ENCODE data around the gene CD99.

GRCh38 chrX:2701600-2701999 lies 10.5 kb downstream of the CD99 start:
- TF ChIP-seq ZNF274 (IDR thresholded peaks at IDR 0.05; ENCODE audit: low read depth, low read length) (no peak), SUZ12 (IDR thresholded peaks at IDR 0.05; ENCODE audit: extremely low read depth, insufficient read depth, insufficient read length) (no peak), YY1 (IDR thresholded peaks at IDR 0.05; ENCODE audit: insufficient read depth, insufficient read length) (no peak)
